GM19240 (cell line): ENCODE results near the gene DNAJB11.
"Not testable (repeated sequence)": the region's sequence is repeated elsewhere in the genome, so short reads cannot be mapped to it uniquely, and the experiment has no call there.

Experiments
- DNase-seq: peaks from one replicate; pipeline ENCODE4 v3.0.0; 2011; ENCODE audit warnings: low spot score; ENCODE audit not compliant: insufficient read length

Gene DNAJB11

DNA sequence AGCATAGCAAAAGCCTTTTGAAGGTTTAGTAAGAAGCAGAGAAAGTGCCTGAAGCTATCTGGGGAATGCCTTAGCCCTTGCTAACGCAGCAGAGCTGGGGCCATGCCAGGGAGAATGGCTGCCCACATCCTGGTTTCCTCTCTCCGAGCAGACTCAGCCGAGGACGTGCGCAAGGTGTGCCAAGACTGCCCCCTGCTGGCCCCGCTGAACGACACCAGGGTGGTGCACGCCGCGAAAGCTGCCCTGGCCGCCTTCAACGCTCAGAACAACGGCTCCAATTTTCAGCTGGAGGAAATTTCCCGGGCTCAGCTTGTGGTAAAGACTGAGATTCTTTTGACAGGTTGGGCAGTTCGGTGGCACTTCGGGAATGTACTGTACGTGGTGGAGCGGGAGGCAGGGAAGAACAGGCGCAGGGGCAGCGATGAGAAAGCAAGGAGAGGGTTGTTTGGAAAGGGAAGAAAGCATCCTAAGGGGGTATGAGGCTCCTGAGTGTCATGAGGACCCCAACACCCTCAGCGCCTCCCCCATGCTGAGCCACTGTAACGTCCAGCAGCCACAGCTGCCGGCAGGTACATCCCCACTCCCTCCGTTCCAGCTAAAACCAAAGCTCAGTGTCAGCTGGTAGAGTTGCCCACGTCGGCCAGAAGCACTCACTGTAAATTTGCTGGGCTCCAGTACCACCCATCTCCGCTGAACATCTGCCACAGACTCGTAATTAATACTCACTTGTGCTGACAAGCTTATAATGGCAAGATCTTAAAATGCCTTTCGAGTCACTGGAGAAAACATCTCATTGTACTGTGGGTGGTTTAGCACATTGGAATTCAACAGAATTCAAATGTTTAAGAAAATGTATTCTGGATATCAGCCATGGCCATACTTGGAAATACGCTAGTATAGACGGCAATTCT lies 46.8 kb downstream of the DNAJB11 start:
- DNase-seq, result peak; percentile 85

DNA sequence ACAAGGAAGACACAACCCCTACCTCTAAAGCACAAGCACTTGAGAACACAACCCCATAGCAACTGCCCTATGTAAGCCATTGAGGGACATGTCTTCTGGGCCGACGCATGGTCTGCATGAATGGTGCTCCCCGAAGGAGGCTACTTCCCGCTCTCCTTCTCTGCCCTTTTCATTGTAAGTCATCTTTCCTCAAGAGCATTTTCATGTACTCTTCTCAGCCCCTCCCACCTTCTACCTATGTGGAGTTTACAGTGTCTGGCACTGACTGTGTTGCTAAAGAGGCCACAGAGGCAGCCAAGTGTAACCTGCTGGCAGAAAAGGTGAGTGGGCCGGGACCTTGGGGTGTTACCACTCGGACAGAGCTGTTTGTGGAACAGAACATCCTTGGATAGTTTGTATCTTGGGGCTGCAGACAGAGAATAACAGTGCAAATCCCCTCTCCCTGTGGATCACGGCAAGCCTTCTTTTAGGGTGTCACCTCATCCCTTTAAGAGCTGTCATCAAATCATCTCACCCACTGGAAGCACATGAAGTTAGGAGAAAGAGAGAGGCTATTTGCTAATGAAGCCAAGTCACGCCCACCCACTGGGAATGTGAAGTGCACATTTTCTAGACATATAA lies 47.9 kb downstream of the DNAJB11 start:
- DNase-seq, result no peak

DNA sequence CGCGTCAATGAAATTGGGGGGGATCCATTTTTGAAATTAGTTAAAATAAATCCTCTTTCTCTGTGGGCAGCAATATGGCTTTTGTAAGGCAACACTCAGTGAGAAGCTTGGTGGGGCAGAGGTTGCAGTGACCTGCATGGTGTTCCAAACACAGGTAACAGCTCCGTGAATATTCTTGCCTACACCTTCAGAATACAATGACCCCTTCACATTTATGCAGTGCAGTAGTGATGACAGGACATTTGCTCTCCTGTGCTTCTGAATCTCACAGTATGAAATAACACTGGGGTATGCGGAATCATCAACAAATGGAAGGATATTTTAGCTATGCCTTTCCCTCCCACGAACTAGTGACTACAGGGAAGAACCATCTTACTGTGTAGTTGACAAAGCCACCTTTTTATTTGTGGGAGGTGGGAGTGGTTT lies 49.3 kb downstream of the DNAJB11 start:
- DNase-seq, result no peak

DNA sequence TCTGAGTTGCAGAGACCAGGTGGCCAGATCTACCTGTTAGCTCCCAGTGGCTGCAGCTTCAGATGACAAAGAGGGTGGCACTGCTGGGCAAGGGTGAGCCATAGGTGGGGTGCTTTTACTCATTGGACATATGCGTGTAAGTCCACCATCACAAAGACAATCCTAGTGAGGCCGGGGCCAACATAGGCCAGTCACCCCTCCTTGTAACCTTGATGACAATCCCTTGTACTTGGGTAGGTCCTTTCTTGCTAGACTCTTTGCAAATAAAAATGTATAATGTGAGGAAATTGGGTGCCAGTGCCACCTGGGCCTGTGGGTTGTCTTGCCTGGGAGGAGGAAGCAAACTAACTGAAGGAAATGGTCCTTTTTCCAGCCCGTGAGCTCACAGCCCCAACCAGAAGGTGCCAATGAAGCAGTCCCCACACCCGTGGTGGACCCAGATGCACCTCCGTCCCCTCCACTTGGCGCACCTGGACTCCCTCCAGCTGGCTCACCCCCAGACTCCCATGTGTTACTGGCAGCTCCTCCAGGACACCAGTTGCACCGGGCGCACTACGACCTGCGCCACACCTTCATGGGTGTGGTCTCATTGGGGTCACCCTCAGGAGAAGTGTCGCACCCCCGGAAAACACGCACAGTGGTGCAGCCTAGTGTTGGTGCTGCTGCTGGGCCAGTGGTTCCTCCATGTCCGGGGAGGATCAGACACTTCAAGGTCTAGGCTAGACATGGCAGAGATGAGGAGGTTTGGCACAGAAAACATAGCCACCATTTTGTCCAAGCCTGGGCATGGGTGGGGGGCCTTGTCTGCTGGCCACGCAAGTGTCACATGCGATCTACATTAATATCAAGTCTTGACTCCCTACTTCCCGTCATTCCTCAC lies 49.9 kb downstream of the DNAJB11 start:
- no peak for DNase-seq

DNA sequence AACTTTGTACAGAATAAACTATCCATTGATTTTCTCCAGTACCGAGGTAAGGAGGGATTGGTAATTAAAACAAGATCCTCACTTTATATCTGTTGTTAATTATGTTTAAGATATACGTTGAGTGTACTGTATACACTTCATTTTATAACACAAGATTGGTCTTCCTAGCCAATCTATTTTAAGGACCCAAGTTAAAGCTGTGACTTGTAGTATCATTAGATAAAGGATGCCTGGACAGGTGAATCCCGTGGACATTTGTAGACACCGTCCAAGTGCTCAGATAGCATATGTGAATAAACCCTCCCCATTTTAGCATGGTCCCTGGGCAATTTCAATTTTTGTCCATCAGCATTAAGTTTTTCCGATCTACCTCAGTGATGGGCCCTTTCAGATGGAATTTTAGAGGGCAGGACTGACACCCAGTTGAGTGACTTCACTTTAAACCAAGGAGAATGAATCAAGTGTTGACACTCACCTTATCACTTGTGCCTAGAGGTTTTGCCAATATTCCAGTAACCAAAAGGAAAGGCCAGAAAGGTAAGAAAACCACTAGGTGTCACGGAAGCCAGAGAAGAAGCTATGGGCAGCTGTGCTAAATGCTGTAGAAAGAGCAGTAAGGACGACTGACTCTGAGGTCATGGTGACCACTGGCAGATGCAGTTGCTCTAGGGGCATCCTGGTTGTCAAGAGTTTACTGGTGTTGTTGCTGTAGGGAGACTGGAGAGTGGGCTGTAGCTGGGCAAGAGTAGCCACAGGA lies 51.6 kb downstream of the DNAJB11 start:
- no peak for DNase-seq

DNA sequence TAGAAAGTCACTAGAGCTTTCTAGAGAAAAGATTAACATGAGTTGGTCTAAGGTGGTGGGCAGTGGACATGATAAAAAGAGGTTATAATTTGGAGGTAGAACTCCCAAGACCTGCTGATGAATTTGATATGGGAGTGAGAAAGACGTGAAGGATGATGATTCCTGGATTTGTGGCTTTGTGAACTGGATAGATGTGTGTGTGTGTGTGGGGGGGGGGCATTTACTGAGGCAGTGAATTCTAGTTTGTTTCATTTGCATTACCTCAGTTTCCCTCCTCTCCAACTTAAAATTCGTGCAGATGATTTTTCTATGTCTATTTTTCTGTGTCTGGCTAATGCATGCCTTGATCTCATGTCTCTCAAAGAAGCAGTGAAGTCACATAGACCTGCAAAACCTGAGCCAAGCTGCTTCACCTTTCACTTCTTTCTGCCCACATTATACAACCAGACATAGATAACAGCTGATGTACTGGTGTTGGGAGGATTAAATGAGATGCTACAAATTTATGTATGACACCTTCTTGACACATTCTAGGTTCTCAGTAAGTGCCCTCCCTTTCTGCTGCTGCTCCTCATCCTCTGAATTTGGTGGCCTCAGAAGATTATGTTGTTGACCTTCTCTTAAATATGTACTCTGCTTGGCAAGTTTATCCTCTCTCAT lies 52.3 kb downstream of the DNAJB11 start:
- no peak for DNase-seq

DNA sequence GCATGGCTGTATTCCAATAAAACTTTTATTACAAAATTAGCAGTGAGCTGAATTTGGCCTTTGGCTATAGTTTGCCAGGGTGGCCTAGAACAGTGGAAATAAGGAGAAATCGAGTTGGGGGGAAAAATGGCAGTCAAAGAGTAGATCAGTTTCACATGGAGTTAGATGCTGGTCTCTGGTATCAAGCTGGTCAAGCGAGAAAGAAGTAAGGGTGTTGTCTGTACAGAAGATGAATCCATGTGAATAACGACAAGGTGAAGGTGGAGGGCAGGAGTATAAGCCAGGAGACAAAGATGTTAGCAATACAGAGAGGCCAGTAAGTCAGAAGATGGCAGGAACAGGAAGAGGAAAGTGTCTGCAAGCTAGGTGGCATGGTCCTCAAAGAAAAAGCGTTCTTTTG lies 54.1 kb downstream of the DNAJB11 start:
- DNase-seq, result no peak

DNA sequence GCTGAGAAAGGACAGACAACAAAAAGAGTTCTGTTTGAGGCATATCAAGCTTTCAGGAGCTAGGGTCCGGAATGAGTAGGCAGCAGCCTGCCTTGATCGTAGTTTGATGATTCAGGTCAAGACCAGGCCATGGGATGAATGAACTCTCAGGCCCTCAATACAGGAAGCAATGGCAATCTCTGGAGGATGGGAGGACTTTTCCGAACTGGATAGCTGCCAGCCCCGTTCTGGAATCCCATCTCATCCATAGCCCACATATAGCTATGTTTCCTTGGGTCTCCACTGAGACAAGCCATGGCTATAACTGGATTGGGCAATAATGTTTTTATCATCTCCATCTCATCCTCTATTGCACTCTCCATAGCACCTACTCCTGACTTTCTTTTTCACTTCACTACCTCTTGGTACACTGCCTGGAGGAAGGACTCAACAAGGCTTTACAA lies 55.1 kb downstream of the DNAJB11 start:
- DNase-seq, result no peak

DNA sequence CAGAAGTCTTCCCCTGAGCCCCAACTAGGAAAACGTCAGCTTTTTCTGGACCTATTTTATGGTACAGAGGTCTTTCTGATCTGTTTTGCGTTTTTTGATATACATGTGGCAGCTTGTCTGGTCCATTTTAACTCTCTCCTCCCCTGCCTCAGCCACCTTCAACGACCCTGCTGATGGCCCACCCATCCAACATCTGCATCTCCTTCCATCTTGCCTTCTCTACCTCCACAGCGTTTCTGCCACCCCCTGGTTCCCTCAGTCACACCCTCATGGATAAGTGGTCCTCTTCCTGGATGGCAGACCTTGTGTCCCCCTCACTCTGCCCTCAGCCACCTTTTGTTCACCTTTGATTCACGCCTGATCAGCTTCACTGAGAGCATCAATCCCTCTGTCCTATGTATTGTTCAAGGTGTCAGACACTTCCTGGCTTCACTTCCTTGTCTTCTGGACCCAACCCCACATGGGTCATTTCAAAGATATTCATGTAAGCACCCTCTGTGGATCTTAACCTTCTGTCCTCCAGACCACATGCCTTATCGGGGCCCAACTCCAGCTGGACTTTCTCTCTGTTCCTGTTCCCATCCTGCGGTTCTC lies 55.8 kb downstream of the DNAJB11 start:
- no peak for DNase-seq

DNA sequence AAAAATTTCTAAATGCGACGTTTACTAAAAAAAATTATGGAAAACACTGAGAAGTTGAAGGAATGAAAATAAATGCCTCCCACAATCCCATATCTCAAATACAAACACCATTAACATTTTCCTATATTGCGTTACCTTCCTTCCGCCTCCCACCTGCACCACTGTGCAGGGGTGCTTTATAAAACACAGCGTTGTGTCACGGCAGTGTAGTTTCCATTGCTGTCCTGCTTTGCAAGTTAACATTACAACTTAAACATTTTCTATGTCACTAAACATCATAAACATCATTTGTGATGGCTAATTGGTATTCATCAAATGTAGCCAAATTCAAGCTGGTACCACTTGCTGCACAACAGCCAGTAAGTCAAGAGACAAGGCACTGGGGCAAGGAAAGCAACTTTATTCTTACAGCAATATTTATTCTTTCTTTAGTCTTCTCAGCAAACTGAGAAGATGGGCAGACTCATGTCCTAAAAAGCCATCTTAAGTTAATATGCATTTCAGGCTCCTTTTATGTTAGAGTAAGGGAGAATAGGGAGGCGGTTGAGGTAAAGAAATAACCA lies 57.4 kb downstream of the DNAJB11 start:
- no peak for DNase-seq

DNA sequence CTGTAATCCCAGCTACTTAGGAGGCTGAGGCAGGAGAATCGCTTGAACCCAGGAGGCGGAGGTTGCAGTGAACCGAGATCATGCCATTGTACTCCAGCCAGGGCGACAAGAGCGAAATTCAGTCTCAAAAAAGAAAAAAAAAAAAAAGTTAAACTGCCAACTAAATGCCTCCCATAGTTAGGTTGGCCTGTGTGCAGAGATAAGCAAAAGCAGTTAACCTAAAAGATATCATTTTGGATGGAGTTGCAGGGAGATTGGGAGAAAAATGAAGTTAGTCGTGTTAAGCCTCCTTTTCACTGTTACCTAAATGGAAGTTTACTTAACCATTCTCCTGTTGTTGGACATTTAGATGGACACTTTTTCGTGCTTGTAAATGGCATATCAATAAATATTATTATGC lies 58.2 kb downstream of the DNAJB11 start:
- no peak for DNase-seq

DNA sequence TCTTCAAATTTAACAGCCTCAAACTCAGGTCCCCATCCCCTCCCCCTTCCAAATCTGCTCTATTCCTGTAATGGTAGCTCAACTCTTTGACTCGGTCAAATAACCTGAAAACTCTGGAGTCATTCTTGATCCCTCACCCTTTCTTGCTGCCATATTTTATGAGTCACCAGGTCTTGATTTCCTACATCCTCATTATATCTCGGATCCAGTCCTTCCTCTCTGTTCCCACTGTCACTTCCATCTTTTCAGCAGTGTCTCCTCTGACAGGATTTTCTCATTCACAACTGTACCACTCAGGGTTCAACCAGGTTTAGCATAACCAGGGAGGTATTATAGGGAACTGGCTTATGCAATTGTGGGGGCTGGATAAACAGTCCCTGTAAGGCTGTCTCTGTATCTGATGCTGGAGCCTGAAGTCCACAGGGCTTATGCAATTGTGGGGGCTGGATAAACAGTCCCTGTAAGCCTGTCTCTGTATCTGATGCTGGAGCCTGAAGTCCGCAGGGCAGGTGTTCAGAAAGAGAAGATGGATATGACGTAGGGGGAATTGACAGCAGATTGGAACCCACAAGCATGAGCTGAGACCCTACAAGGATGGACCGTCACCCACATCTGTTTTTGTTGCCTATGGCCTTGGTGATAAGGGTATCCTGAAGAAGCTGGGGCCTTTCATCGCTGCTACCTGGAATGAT lies 60.6 kb downstream of the DNAJB11 start:
- no peak for DNase-seq

DNA sequence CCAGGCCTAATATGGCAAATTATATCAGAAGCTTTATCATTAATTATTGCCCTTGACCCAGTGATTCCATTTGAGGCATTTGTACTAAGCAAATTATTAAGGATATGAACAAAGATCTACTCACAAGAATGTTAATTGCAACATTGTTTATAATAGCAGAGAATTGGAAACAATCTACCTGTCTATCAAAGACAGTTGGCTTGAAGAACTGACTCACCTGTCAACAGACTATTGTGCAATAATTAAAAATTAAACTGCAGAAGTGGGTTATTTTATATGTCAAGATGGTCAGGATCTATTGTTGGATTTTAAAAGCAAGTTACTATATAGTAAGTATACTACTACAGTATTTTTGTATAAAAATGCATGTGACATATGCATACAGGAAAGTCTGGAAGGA lies 63.0 kb downstream of the DNAJB11 start:
- DNase-seq, result no peak

DNA sequence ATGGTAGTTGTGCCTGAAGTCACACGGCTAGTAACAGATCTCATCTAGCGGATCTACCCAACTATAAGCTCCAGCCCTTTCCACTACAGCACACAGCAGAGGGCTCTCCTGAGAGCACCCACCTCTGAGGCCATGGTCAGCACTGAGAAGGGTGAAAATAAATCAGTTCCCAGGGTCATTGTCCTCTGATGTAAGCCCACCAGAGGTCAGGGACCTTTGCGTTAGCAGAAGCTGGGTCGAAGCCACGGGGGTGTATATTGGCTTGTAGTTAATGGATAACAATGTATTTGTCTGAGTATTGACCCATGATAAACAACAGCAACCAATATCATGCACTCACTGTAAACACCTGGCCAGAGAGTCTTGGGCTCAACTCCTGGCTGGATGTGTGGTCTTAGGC lies 63.7 kb downstream of the DNAJB11 start:
- not testable (repeated sequence) for DNase-seq
